A549 (cell line): ENCODE results near the gene GATA5. TPM values are rescaled to one million over a fixed set of nuclear protein-coding genes. Genes with fewer than 3 reads are reported as not detected.

Experiments
- ATAC-seq, 2 experiments: fragments of 200-7000 bp in 1 of 2; fragments of >200 bp in 1 of 2; cut with Nextera tagmentation in 1 of 2; cut with Tn5 transposase in 1 of 2; 3 replicates each; pipeline versions ENCODE4 v1.8.0 to v1.9.1; 2018 to 2020; ENCODE audit warnings: mild to moderate bottlenecking in 1 of 2, moderate library complexity in 1 of 2
- CTCF ChIA-PET: fragments of 300-600 bp; sonication (Branson Sonifier 250); formaldehyde crosslinking; extraction: SDS; loops from one replicate; lab custom pipeline; 2021; ENCODE audit warnings: antibody characterized with exemption, inconsistent platforms; lab: Yijun Ruan, JAX
- POLR2A ChIA-PET: fragments of 350-600 bp; formaldehyde crosslinking; extraction: SDS; loops from one replicate; lab custom pipeline; 2021; ENCODE audit warnings: antibody characterized with exemption, inconsistent platforms; lab: Yijun Ruan, JAX
- DNase-seq, 2 experiments: peaks; one replicate each; pipeline versions ENCODE4 v3.0.0 to v3.0.0-alpha.2; 2011 to 2016; ENCODE audit warnings: low read depth in 1 of 2, low spot score in 1 of 2
- FAIRE-seq: peaks from 2 replicates; lab custom pipeline; 2011; peaks lifted over from hg19 to GRCh38; lab: Jason Lieb, UNC
- H3K27ac ChIP-seq, 2 experiments: fragments of >200 bp; sonication (Bioruptor Twin); formaldehyde crosslinking; 3 replicates each; pipeline ENCODE4 v1.5.1; 2016 to 2017
- H3K4me1 ChIP-seq: fragments of >200 bp; sonication (Bioruptor Twin); formaldehyde crosslinking; 3 replicates; pipeline ENCODE4 v1.6.1; 2016
- H3K4me2 ChIP-seq: fragments of >200 bp; sonication (Bioruptor Twin); formaldehyde crosslinking; 3 replicates; pipeline ENCODE4 v1.6.1; 2016
- H3K4me3 ChIP-seq: fragments of >200 bp; sonication (Bioruptor Twin); formaldehyde crosslinking; 3 replicates; pipeline ENCODE4 v1.5.1; 2016
- H3K9me3 ChIP-seq: fragments of >200 bp; sonication (Bioruptor Twin); formaldehyde crosslinking; 3 replicates; pipeline ENCODE4 v1.6.1; 2016
- CBX2 ChIP-seq: fragments of 200-600 bp; sonication (generic); IDR thresholded peaks from 2 replicates; pipeline ENCODE4 v1.6.1; 2016; ENCODE audit warnings: low read depth, mild to moderate bottlenecking, borderline replicate concordance
- CBX8 ChIP-seq: fragments of 200-600 bp; sonication (generic); IDR thresholded peaks from 2 replicates; pipeline ENCODE4 v1.6.1; 2016
- CHD2 ChIP-seq: fragments of 150-350 bp; IDR thresholded peaks from 2 replicates; pipeline ENCODE4 v1.6.1; 2014; ENCODE audit warnings: low read length; ENCODE audit not compliant: partially characterized antibody
- CHD4 ChIP-seq: fragments of 200-600 bp; sonication (generic); IDR thresholded peaks from 2 replicates; pipeline ENCODE4 v1.6.1; 2016; ENCODE audit warnings: antibody characterized with exemption, mild to moderate bottlenecking, borderline replicate concordance
- CTCF ChIP-seq: fragments of >200 bp; sonication (Bioruptor Twin); formaldehyde crosslinking; IDR thresholded peaks from 3 replicates; pipeline ENCODE4 v1.5.1; 2016
- E2F6 ChIP-seq: IDR thresholded peaks from 2 replicates; pipeline ENCODE4 v1.6.1; 2012; ENCODE audit warnings: low read depth, borderline replicate concordance
- FOSB ChIP-seq: fragments of 250-450 bp; sonication (Bioruptor Pico); IDR thresholded peaks from 2 replicates; pipeline ENCODE4 v1.5.0; 2020; ENCODE audit warnings: mild to moderate bottlenecking, moderate library complexity
- FOSL2 ChIP-seq, 2 experiments: fragments of 450-650 bp in 1 of 2; fragments of >200 bp in 1 of 2; sonication (Bioruptor Twin) in 1 of 2; formaldehyde crosslinking; IDR thresholded peaks; 2 replicates each; pipeline versions ENCODE4 v1.5.0 to v1.6.1; 2016 to 2020; ENCODE audit warnings: mild to moderate bottlenecking in 1 of 2, moderate library complexity in 1 of 2
- GATA3 ChIP-seq: IDR thresholded peaks from 2 replicates; pipeline ENCODE4 v1.6.1; 2012; ENCODE audit warnings: borderline replicate concordance
- HDAC2 ChIP-seq: fragments of 200-600 bp; sonication (generic); IDR thresholded peaks from 2 replicates; pipeline ENCODE4 v1.6.1; 2016
- JUNB ChIP-seq: fragments of >200 bp; sonication (Bioruptor Twin); formaldehyde crosslinking; IDR thresholded peaks from 2 replicates; pipeline ENCODE4 v1.6.1; 2016
- MAZ ChIP-seq: fragments of 150-350 bp; IDR thresholded peaks from 2 replicates; pipeline ENCODE4 v1.6.1; 2014; ENCODE audit warnings: antibody characterized with exemption, low read depth, low read length, borderline replicate concordance
- POLR2AphosphoS2 ChIP-seq: conservative IDR thresholded peaks from 2 replicates; pipeline ENCODE4 v1.6.1; 2012; ENCODE audit warnings: low read length, improper control_type of control experiment, inconsistent platforms
- RAD21 ChIP-seq, 2 experiments: fragments of >200 bp in 1 of 2; sonication (Bioruptor Twin) in 1 of 2; formaldehyde crosslinking in 1 of 2; IDR thresholded peaks in 1 of 2; conservative IDR thresholded peaks in 1 of 2; 2 replicates in 1 of 2; 3 replicates in 1 of 2; pipeline ENCODE4 v1.6.1; 2012 to 2018; ENCODE audit warnings: inconsistent platforms in 1 of 2
- SMC3 ChIP-seq: fragments of >200 bp; sonication (Bioruptor Twin); formaldehyde crosslinking; IDR thresholded peaks from 3 replicates; pipeline ENCODE4 v1.6.1; 2018; ENCODE audit warnings: inconsistent platforms
- TFCP2L1 ChIP-seq: fragments of 250-450 bp; sonication (Bioruptor Pico); IDR thresholded peaks from 2 replicates; pipeline ENCODE4 v1.5.0; 2021; ENCODE audit warnings: mild to moderate bottlenecking
- ZC3H11A ChIP-seq: fragments of 450-650 bp; IDR thresholded peaks from 2 replicates; pipeline ENCODE4 v1.6.1; 2014; ENCODE audit warnings: antibody characterized with exemption, mild to moderate bottlenecking
- ZNF302 ChIP-seq: fragments of 250-450 bp; sonication (Bioruptor Pico); IDR thresholded peaks from 2 replicates; pipeline ENCODE4 v1.9.0; 2021; ENCODE audit warnings: inconsistent platforms, mild to moderate bottlenecking, moderate library complexity
- WGBS: methylation state at CpG from one replicate; pipeline ENCODE4 v1.1.6; 2017; ENCODE audit errors: missing lambda C conversion rate; 5-methylcytosine and 5-hydroxymethylcytosine counted together
- polyA plus RNA-seq, 4 experiments: library from polyadenylated mRNA; depleted of rRNA in 3 of 4; stranded (reverse); fragments of >200 nt; fragmentation: RNase III in 1 of 4; extraction: RNeasy Plus Mini Kit Qiagen cat#74134 plus additional on column Dnase treatment in 1 of 4; gene quantifications; 2 replicates in 3 of 4; 3 replicates in 1 of 4; pipeline ENCODE4 v1.2.3, GENCODE V29; 2011 to 2017
- TF ChIP-seq, protein P1 (sequence below): fragments of >200 bp; sonication (Bioruptor Twin); formaldehyde crosslinking; IDR thresholded peaks from 3 replicates; pipeline ENCODE4 v1.6.1; 2016
- TF ChIP-seq, protein P2 (sequence below): fragments of 150-350 bp; IDR thresholded peaks from 2 replicates; pipeline ENCODE4 v1.6.1; 2014; ENCODE audit warnings: low read depth, mild to moderate bottlenecking, low read length

Gene GATA5
- polyA plus RNA-seq, 2 of the 4 experiments (the other 2 are of a cell fraction) = 0.21 to 0.72 TPM

GRCh38 chr20:62464425-62464770 is 11.4 kb downstream of the GATA5 start:
- DNase-seq (no peak), FAIRE-seq (no peak), ATAC-seq (no peak)
- H3K27ac ChIP-seq = no peak overlapping the region
- H3K9me3 ChIP-seq = no peaks in the 10 kb centered on the region
- 72% methylated on average over 5 of the region's 10 CpGs for WGBS
- no peaks in the 10 kb centered on the region for H3K4me1 ChIP-seq
- ChIA-PET POLR2A (no interaction called here), CTCF (no interaction called here)
- no peak overlapping the region for H3K4me3 ChIP-seq
- no peak for TF ChIP-seq HDAC2
- no peak for TF ChIP-seq GATA3
- no peak for TF ChIP-seq SMC3
- no peak for TF ChIP-seq ZNF302 (CRISPR knock-in tag)
- TF ChIP-seq FOSL2 (IDR thresholded peaks at IDR 0.05) = no peak
- no peak for TF ChIP-seq FOSL2 (CRISPR knock-in tag; IDR thresholded peaks at IDR 0.05)
- TF ChIP-seq CBX2 = no peak
- TF ChIP-seq FOSB = no peak
- TF ChIP-seq POLR2AphosphoS2 = no peak
- TF ChIP-seq JUNB = no peak
- no peak for TF ChIP-seq ZC3H11A
- TF ChIP-seq RAD21 (conservative IDR thresholded peaks at IDR 0.05 in 1 of 2, IDR thresholded peaks at IDR 0.05 in 1 of 2) = no peak
- no peak for TF ChIP-seq MAZ
- TF ChIP-seq CBX8 = no peak
- no peak for TF ChIP-seq TFCP2L1 (CRISPR knock-in tag)
- TF ChIP-seq E2F6 = no peak
- TF ChIP-seq CTCF = no peak
- TF ChIP-seq, protein P1, sequence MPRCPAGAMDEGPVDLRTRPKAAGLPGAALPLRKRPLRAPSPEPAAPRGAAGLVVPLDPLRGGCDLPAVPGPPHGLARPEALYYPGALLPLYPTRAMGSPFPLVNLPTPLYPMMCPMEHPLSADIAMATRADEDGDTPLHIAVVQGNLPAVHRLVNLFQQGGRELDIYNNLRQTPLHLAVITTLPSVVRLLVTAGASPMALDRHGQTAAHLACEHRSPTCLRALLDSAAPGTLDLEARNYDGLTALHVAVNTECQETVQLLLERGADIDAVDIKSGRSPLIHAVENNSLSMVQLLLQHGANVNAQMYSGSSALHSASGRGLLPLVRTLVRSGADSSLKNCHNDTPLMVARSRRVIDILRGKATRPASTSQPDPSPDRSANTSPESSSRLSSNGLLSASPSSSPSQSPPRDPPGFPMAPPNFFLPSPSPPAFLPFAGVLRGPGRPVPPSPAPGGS = no peak
- no peak for TF ChIP-seq CHD2
- no peak overlapping the region for H3K4me2 ChIP-seq

DNA sequence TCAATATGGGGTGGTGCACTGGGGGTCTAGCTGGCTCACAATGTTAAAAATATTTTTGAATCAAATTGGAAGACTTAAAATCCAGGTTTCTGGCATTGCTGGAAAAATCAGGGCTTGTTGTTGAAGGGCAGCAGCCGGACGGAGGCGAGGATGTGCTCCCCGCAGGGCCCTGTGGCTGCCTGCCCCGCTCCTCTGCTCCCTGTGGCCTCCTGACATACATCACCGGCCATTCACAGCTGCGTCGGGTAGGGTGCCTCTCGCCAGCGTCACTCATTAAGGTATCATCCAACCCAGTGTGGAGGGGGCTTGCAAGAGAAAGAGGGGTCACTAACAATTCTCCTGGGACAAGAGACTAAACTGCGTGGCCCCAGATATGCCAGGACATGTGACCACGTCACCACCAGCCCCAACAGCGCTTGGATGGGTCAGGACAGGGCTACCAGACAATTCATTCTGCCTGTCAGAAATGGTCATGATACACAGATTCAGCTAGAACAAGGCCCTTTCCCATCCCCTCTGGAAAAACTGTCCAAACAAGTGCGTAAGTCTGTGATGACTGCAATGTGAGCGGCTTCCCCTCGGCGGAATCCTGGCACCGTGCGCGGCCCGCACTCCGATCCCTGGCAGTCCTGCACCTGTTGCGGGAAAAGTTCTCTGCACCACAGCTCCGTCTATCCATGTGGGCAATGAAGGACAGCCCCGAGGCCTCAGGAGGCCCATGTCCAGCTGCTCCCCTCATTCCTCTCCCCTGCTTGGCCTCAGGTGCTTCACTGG is 12.0 kb downstream of the GATA5 start:
- CTCF ChIA-PET = no interaction called here
- ATAC-seq = no peak

More for the DNA sequence above, 12.0 kb downstream of the GATA5 start:
- Histone ChIP-seq H3K4me3 (no peak overlapping the region), H3K4me2 (no peak overlapping the region), H3K27ac (no peak overlapping the region), H3K9me3 (no peaks in the 10 kb centered on the region), H3K4me1 (no peaks in the 10 kb centered on the region)
- FAIRE-seq (no peak), DNase-seq (no peak)
- WGBS = 83% methylated on average over 25 of the region's 25 CpGs
- POLR2A ChIA-PET = no interaction called here
- TF ChIP-seq, protein P2, sequence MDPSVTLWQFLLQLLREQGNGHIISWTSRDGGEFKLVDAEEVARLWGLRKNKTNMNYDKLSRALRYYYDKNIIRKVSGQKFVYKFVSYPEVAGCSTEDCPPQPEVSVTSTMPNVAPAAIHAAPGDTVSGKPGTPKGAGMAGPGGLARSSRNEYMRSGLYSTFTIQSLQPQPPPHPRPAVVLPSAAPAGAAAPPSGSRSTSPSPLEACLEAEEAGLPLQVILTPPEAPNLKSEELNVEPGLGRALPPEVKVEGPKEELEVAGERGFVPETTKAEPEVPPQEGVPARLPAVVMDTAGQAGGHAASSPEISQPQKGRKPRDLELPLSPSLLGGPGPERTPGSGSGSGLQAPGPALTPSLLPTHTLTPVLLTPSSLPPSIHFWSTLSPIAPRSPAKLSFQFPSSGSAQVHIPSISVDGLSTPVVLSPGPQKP = no peak
- TF ChIP-seq FOSL2 (IDR thresholded peaks at IDR 0.05) = no peak
- no peak for TF ChIP-seq FOSL2 (CRISPR knock-in tag; IDR thresholded peaks at IDR 0.05)
- TF ChIP-seq CHD4 = no peak
